C4-2B (cell line): Measurements from ENCODE around the gene REXO1.

Source experiments
- CTCF ChIP-seq: fragments of 450-650 bp; conservative IDR thresholded peaks from 2 replicates; pipeline ENCODE4 v1.5.1; 2017; ENCODE audit warnings: mild to moderate bottlenecking
- ZFX ChIP-seq: fragments of 450-650 bp; IDR thresholded peaks from 2 replicates; pipeline ENCODE4 v1.6.1; 2017

- TF ChIP-seq CTCF (no peak), ZFX (no peak)
These were observed 10.3 kb upstream of the REXO1 start for GRCh38 chr19:1858412-1859081.
